ENCODE data around the gene FSTL5.
"Not testable (repeated sequence)": the region's sequence is repeated elsewhere in the genome, so short reads cannot be mapped to it uniquely, and the experiment has no call there.

FSTL5 gene

DNA sequence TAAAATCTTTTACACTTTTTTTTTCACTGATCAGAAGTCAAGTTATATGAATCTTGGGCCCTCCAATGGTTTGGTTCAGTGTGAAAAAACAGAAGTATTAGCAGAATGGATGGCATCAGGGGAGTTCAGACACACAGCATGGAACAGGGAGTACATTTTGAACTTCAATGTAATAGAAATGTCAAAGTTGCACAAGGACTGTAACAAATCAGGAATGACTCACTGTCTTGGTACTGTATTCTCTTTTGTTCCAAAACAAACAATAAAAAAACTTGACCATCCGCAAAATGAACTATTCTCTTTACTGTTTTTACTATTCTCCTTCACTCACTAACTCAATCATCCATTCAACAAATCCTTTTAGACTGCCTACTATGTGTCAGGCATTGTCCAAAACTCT, 401.0 kb downstream of the FSTL5 start:
- Histone ChIP-seq H3K36me3 (ENCODE audit: control insufficient read depth in 1 of 2, insufficient read depth in 2 of 2, low read depth in 1 of 2, low read length in 2 of 2) (no peaks in the 10 kb centered on the region), H3K4me1 (ENCODE audit: control insufficient read depth, insufficient read depth, low read depth, low read length) (no peaks in the 10 kb centered on the region), H3K4me3 (ENCODE audit: insufficient read depth in 1 of 2, low read depth in 1 of 2, low read length in 2 of 2) (no peak overlapping the region), H2BK120ac (ENCODE audit: low read depth, low read length) (no peak overlapping the region), H4K91ac (ENCODE audit: low read length) (no peak overlapping the region), H3K4ac (ENCODE audit: low read depth in 1 of 2, low read length in 2 of 2) (no peak overlapping the region), H3K27me3 (ENCODE audit: control insufficient read depth in 1 of 2, insufficient read depth in 1 of 2, low read length in 2 of 2) (no peaks in the 10 kb centered on the region), H3K9me3 (ENCODE audit: control insufficient read depth, low read length) (no peaks in the 10 kb centered on the region), H3K14ac (ENCODE audit: low read length in 2 of 2) (no peak overlapping the region), H3K79me1 (replicated peaks; ENCODE audit: low read length, poor library complexity, severe bottlenecking) (no peaks in the 10 kb centered on the region), H3K27ac (ENCODE audit: low read length, poor library complexity, severe bottlenecking) (no peak overlapping the region), H3K18ac (ENCODE audit: low read depth in 1 of 2, low read length in 2 of 2) (no peak overlapping the region), H4K8ac (ENCODE audit: low read length) (no peak overlapping the region), H3K9ac (ENCODE audit: low read length) (no peak overlapping the region), H2AK5ac (ENCODE audit: low read length, severe bottlenecking) (no peak overlapping the region), H3K4me2 (ENCODE audit: low read length, poor library complexity, severe bottlenecking) (no peak overlapping the region), H2BK15ac (ENCODE audit: low read depth, poor library complexity, severe bottlenecking) (no peak overlapping the region), H2AFZ (ENCODE audit: low read depth, low read length) (no peak overlapping the region), H2BK12ac (ENCODE audit: low read length in 2 of 2) (no peak overlapping the region), H2BK5ac (ENCODE audit: low read depth, low read length, poor library complexity, severe bottlenecking) (no peak overlapping the region), H3K23ac (ENCODE audit: low read length in 2 of 2) (no peak overlapping the region)
- WGBS: 49% methylated on average over 1 of the region's 1 CpG
- DNase-seq: peak; percentile 45

DNA sequence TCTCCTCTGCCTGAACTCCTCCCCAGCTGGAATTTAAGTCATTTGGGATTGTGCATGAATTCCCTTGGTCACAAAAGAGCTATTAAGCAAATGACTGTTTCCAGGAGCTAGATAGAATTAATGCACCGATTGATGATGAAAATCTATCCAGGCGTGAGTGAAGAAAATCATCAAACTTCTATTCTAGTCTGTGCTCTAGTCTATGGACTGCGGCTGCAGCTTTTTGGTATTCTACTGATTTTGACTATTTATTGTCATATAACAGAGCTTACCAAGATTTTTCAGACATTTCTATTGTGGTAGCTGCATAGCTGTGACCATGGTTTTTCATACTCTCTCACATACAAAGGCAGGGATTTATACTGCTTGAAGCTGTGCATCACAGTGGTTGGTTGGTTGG, 403.8 kb downstream of the FSTL5 start:
- no peak overlapping the region for H2BK12ac ChIP-seq (ENCODE audit: low read length in 2 of 2)
- H3K4me1 ChIP-seq (ENCODE audit: control insufficient read depth, insufficient read depth, low read depth, low read length): no peaks in the 10 kb centered on the region
- no peak overlapping the region for H2AFZ ChIP-seq (ENCODE audit: low read depth, low read length)
- H2BK120ac ChIP-seq (ENCODE audit: low read depth, low read length): no peak overlapping the region
- H3K4me2 ChIP-seq (ENCODE audit: low read length, poor library complexity, severe bottlenecking): no peak overlapping the region
- no peak for DNase-seq
- WGBS: 100% methylated on average over 2 of the region's 3 CpGs
- H2AK5ac ChIP-seq (ENCODE audit: low read length, severe bottlenecking): no peak overlapping the region
- H2BK15ac ChIP-seq (ENCODE audit: low read depth, poor library complexity, severe bottlenecking): no peak overlapping the region
- H3K18ac ChIP-seq (ENCODE audit: low read depth in 1 of 2, low read length in 2 of 2): no peak overlapping the region
- H3K9me3 ChIP-seq (ENCODE audit: control insufficient read depth, low read length): no peaks in the 10 kb centered on the region
- H3K27me3 ChIP-seq (ENCODE audit: control insufficient read depth in 1 of 2, insufficient read depth in 1 of 2, low read length in 2 of 2): no peaks in the 10 kb centered on the region
- H3K4ac ChIP-seq (ENCODE audit: low read depth in 1 of 2, low read length in 2 of 2): no peak overlapping the region
- H4K91ac ChIP-seq (ENCODE audit: low read length): no peak overlapping the region
- H3K4me3 ChIP-seq (ENCODE audit: insufficient read depth in 1 of 2, low read depth in 1 of 2, low read length in 2 of 2): no peak overlapping the region
- no peak overlapping the region for H3K14ac ChIP-seq (ENCODE audit: low read length in 2 of 2)
- H3K36me3 ChIP-seq (ENCODE audit: control insufficient read depth in 1 of 2, insufficient read depth in 2 of 2, low read depth in 1 of 2, low read length in 2 of 2): no peaks in the 10 kb centered on the region
- no peak overlapping the region for H4K8ac ChIP-seq (ENCODE audit: low read length)
- no peaks in the 10 kb centered on the region for H3K79me1 ChIP-seq (replicated peaks; ENCODE audit: low read length, poor library complexity, severe bottlenecking)
- no peak overlapping the region for H3K9ac ChIP-seq (ENCODE audit: low read length)
- H2BK5ac ChIP-seq (ENCODE audit: low read depth, low read length, poor library complexity, severe bottlenecking): no peak overlapping the region
- H3K23ac ChIP-seq (ENCODE audit: low read length in 2 of 2): no peak overlapping the region
- H3K27ac ChIP-seq (ENCODE audit: low read length, poor library complexity, severe bottlenecking): no peak overlapping the region

GRCh38 chr4:161758412-161758811, 405.4 kb downstream of the FSTL5 start:
- H3K79me1 ChIP-seq (replicated peaks; ENCODE audit: low read length, poor library complexity, severe bottlenecking); H3K27me3 ChIP-seq (ENCODE audit: control insufficient read depth in 1 of 2, insufficient read depth in 1 of 2, low read length in 2 of 2); H2AK5ac ChIP-seq (ENCODE audit: low read length, severe bottlenecking); H2AFZ ChIP-seq (ENCODE audit: low read depth, low read length); H3K23ac ChIP-seq (ENCODE audit: low read length in 2 of 2); H3K4me2 ChIP-seq (ENCODE audit: low read length, poor library complexity, severe bottlenecking); H3K18ac ChIP-seq (ENCODE audit: low read depth in 1 of 2, low read length in 2 of 2); H2BK5ac ChIP-seq (ENCODE audit: low read depth, low read length, poor library complexity, severe bottlenecking); H3K4me3 ChIP-seq (ENCODE audit: insufficient read depth in 1 of 2, low read depth in 1 of 2, low read length in 2 of 2); H2BK15ac ChIP-seq (ENCODE audit: low read depth, poor library complexity, severe bottlenecking); H4K91ac ChIP-seq (ENCODE audit: low read length); H3K36me3 ChIP-seq (ENCODE audit: control insufficient read depth in 1 of 2, insufficient read depth in 2 of 2, low read depth in 1 of 2, low read length in 2 of 2); H2BK12ac ChIP-seq (ENCODE audit: low read length in 2 of 2); H3K4me1 ChIP-seq (ENCODE audit: control insufficient read depth, insufficient read depth, low read depth, low read length); H3K14ac ChIP-seq (ENCODE audit: low read length in 2 of 2); DNase-seq; H2BK120ac ChIP-seq (ENCODE audit: low read depth, low read length); H3K9ac ChIP-seq (ENCODE audit: low read length); H3K9me3 ChIP-seq (ENCODE audit: control insufficient read depth, low read length); H3K27ac ChIP-seq (ENCODE audit: low read length, poor library complexity, severe bottlenecking); H3K4ac ChIP-seq (ENCODE audit: low read depth in 1 of 2, low read length in 2 of 2); H4K8ac ChIP-seq (ENCODE audit: low read length): not testable (repeated sequence)
- 97% methylated on average over 7 of the region's 9 CpGs for WGBS

- 83% methylated on average over 1 of the region's 2 CpGs for WGBS
These were observed 434.9 kb downstream of the FSTL5 start for GRCh38 chr4:161728929-161729328.

More at GRCh38 chr4:161728929-161729328, 434.9 kb downstream of the FSTL5 start:
- Histone ChIP-seq H3K4me1 (ENCODE audit: control insufficient read depth, insufficient read depth, low read depth, low read length) (no peaks in the 10 kb centered on the region), H2BK120ac (ENCODE audit: low read depth, low read length) (no peak overlapping the region), H3K27ac (ENCODE audit: low read length, poor library complexity, severe bottlenecking) (no peak overlapping the region), H3K4me3 (ENCODE audit: insufficient read depth in 1 of 2, low read depth in 1 of 2, low read length in 2 of 2) (no peak overlapping the region), H3K18ac (ENCODE audit: low read depth in 1 of 2, low read length in 2 of 2) (no peak overlapping the region), H3K27me3 (ENCODE audit: control insufficient read depth in 1 of 2, insufficient read depth in 1 of 2, low read length in 2 of 2) (no peaks in the 10 kb centered on the region), H3K4ac (ENCODE audit: low read depth in 1 of 2, low read length in 2 of 2) (no peak overlapping the region), H3K9ac (ENCODE audit: low read length) (no peak overlapping the region), H2BK12ac (ENCODE audit: low read length in 2 of 2) (no peak overlapping the region), H4K8ac (ENCODE audit: low read length) (no peak overlapping the region), H2AFZ (ENCODE audit: low read depth, low read length) (no peak overlapping the region), H2BK15ac (ENCODE audit: low read depth, poor library complexity, severe bottlenecking) (no peak overlapping the region), H3K36me3 (ENCODE audit: control insufficient read depth in 1 of 2, insufficient read depth in 2 of 2, low read depth in 1 of 2, low read length in 2 of 2) (no peaks in the 10 kb centered on the region), H3K4me2 (ENCODE audit: low read length, poor library complexity, severe bottlenecking) (no peak overlapping the region), H2BK5ac (ENCODE audit: low read depth, low read length, poor library complexity, severe bottlenecking) (no peak overlapping the region), H4K91ac (ENCODE audit: low read length) (no peak overlapping the region), H3K23ac (ENCODE audit: low read length in 2 of 2) (no peak overlapping the region), H2AK5ac (ENCODE audit: low read length, severe bottlenecking) (no peak overlapping the region), H3K14ac (ENCODE audit: low read length in 2 of 2) (no peak overlapping the region), H3K9me3 (ENCODE audit: control insufficient read depth, low read length) (no peaks in the 10 kb centered on the region), H3K79me1 (replicated peaks; ENCODE audit: low read length, poor library complexity, severe bottlenecking) (no peaks in the 10 kb centered on the region)
- DNase-seq: no peak
